GM23248 (cell line): ENCODE data around the gene RPS6KA6. TPM values are rescaled to one million over a fixed set of nuclear protein-coding genes. Genes with fewer than 3 reads are reported as not detected.
A peak's percentile ranks its signal among the peaks of the same experiment; 100 is the strongest.

ENCODE experiments used
- DNase-seq: peaks from one replicate; pipeline ENCODE4 v3.0.0-alpha.2; 2015
- H2AFZ ChIP-seq: fragments of 200-600 bp; sonication (generic); 2 replicates; pipeline ENCODE4 v1.6.1; 2016; ENCODE audit warnings: antibody characterized with exemption
- H3F3A ChIP-seq: fragments of 200-600 bp; sonication (generic); 2 replicates; pipeline ENCODE4 v1.6.1; 2016; ENCODE audit warnings: mild to moderate bottlenecking, antibody characterized with exemption, mixed run types; ENCODE audit not compliant: insufficient read depth
- H3K27ac ChIP-seq: fragments of 200-600 bp; sonication (generic); 2 replicates; pipeline ENCODE4 v1.5.1; 2016; ENCODE audit warnings: mild to moderate bottlenecking
- H3K27me3 ChIP-seq: fragments of 200-600 bp; sonication (generic); replicated peaks from 2 replicates; pipeline ENCODE4 v1.6.1; 2016; ENCODE audit warnings: mild to moderate bottlenecking; ENCODE audit not compliant: insufficient read depth
- H3K36me3 ChIP-seq: fragments of 200-600 bp; sonication (generic); 2 replicates; pipeline ENCODE4 v1.6.1; 2016; ENCODE audit warnings: low read depth, mild to moderate bottlenecking
- H3K4me1 ChIP-seq: fragments of 200-600 bp; sonication (generic); 2 replicates; pipeline ENCODE4 v1.6.1; 2016; ENCODE audit warnings: mild to moderate bottlenecking; ENCODE audit not compliant: insufficient read depth
- H3K4me2 ChIP-seq: fragments of 200-600 bp; sonication (generic); one replicate; pipeline ENCODE4 v1.6.1; 2016; ENCODE audit warnings: mild to moderate bottlenecking; ENCODE audit not compliant: unreplicated experiment
- H3K4me3 ChIP-seq: fragments of 200-600 bp; sonication (generic); 2 replicates; pipeline ENCODE4 v1.5.1; 2016; ENCODE audit warnings: mild to moderate bottlenecking
- H3K79me2 ChIP-seq: fragments of 200-600 bp; sonication (generic); 2 replicates; pipeline ENCODE4 v1.6.1; 2016; ENCODE audit warnings: mild to moderate bottlenecking; ENCODE audit not compliant: insufficient read depth
- H3K9ac ChIP-seq: fragments of 200-600 bp; sonication (generic); 2 replicates; pipeline ENCODE4 v1.6.1; 2016; ENCODE audit warnings: mild to moderate bottlenecking
- H3K9me2 ChIP-seq: fragments of 200-600 bp; sonication (generic); 2 replicates; pipeline ENCODE4 v1.6.1; 2016; ENCODE audit warnings: mixed run types, mild to moderate bottlenecking, moderate library complexity; ENCODE audit not compliant: insufficient read depth
- H3K9me3 ChIP-seq: fragments of 200-600 bp; sonication (generic); one replicate; pipeline ENCODE4 v1.6.1; 2017; ENCODE audit warnings: low read depth
- H4K20me1 ChIP-seq: fragments of 200-600 bp; sonication (generic); 2 replicates; pipeline ENCODE4 v1.6.0; 2016; ENCODE audit not compliant: insufficient read depth
- EZH2 ChIP-seq: fragments of 200-600 bp; sonication (generic); IDR thresholded peaks from 2 replicates; pipeline ENCODE4 v1.6.1; 2018; ENCODE audit warnings: antibody characterized with exemption, mild to moderate bottlenecking; ENCODE audit not compliant: insufficient read depth, poor library complexity, severe bottlenecking
- EZH2phosphoT487 ChIP-seq: fragments of 200-600 bp; sonication (generic); IDR thresholded peaks from 2 replicates; pipeline ENCODE4 v1.6.1; 2018; ENCODE audit warnings: antibody characterized with exemption, moderate library complexity, mild to moderate bottlenecking, low read depth; ENCODE audit not compliant: insufficient read depth
- WGBS, 2 experiments: methylation state at CpG; one replicate each; pipeline ENCODE4 v1.1.6; 2015 to 2017; ENCODE audit warnings: low lambda C conversion rate in 2 of 2, low coverage in 1 of 2; ENCODE audit errors: missing lambda C conversion rate in 2 of 2; 5-methylcytosine and 5-hydroxymethylcytosine counted together
- in situ Hi-C: fragments of 300-500 bp; cut with MboI; formaldehyde crosslinking; loops from 2 replicates; pipeline ENCODE4 v1.15.0; 2020
- polyA plus RNA-seq: library from polyadenylated mRNA; unstranded; fragments of >200 nt; fragmentation: Nextera tagmentation; extraction: Ambion mirVana; gene quantifications from 2 replicates; pipeline ENCODE4 v1.2.1, GENCODE V29; 2016
- total RNA-seq: library from RNA; depleted of rRNA; stranded (reverse); fragments of >200 nt; shearing (Covaris generic); gene quantifications from 2 replicates; pipeline ENCODE4 v1.2.3, GENCODE V29; 2014

RPS6KA6 gene
- total and polyA plus RNA-seq, 2 experiments from 2014 or later = 1.4 to 5.4 TPM

DNA sequence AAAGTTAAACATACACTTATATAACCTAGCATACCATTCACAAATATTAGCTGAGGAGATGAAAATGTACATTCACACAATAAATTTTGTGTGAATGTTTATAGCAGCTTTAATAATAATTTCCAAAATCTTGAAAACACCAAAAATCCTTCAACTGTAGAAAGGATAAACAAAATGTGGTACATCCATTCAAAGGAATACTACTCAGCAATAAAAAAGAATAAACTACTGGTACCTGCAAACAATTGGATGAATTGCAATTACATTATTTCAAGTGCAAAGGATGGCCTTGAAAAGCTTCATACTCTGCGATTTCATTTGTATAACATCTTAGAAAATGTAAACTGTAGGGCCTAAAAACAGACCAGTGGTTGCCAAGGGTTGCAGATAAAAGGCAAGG lies 11.7 kb upstream of the RPS6KA6 start:
- Histone ChIP-seq H3K27ac (no peak overlapping the region), H3K36me3 (no peaks in the 10 kb centered on the region), H3K4me1 (no peaks in the 10 kb centered on the region), H3K9me2 (no peaks in the 10 kb centered on the region), H3K4me2 (no peak overlapping the region), H3F3A (no peaks in the 10 kb centered on the region), H3K27me3 (no peaks in the 10 kb centered on the region), H3K79me2 (no peaks in the 10 kb centered on the region), H3K4me3 (no peak overlapping the region), H3K9me3 (no peaks in the 10 kb centered on the region), H2AFZ (no peak overlapping the region), H4K20me1 (no peaks in the 10 kb centered on the region), H3K9ac (no peak overlapping the region)
- TF ChIP-seq EZH2phosphoT487 = no peak
- no peak for TF ChIP-seq EZH2
- in situ Hi-C loops = no loop called here
- no peak for DNase-seq
- 38 to 50% methylated on average over 1 of the region's 1 CpG for WGBS, 2 experiments

DNA sequence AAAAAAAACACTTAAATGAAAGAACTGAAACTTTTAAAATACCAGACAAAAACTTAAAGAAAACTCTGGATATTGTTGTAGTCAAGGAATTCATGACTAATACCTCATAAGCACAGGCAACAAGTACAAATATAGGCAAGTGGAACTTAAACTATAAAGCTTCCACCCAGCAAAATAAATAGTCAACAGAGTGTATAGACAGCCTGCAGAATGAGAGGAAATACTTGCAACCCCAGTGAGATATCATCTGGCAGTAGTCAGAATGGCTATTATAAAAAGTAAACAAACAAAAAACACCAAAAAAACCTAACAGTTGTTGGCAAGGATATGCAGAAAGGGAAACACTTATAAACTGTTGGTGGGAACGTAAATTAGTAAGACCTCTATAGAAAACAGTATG lies 9.6 kb upstream of the RPS6KA6 start:
- Histone ChIP-seq H3K9me2 (no peaks in the 10 kb centered on the region), H4K20me1 (no peaks in the 10 kb centered on the region), H3F3A (no peaks in the 10 kb centered on the region), H3K4me1 (no peaks in the 10 kb centered on the region), H3K4me2 (no peak overlapping the region), H2AFZ (no peak overlapping the region), H3K27me3 (no peaks in the 10 kb centered on the region), H3K79me2 (no peaks in the 10 kb centered on the region), H3K4me3 (no peak overlapping the region), H3K27ac (no peak overlapping the region), H3K36me3 (no peaks in the 10 kb centered on the region), H3K9me3 (no peaks in the 10 kb centered on the region), H3K9ac (no peak overlapping the region)
- TF ChIP-seq EZH2 = no peak
- TF ChIP-seq EZH2phosphoT487 = no peak
- no peak for DNase-seq
- 21% methylated on average over 1 of the region's 1 CpG; no CpG with 5 or more reads in 1 of the 2 experiments for whole genome bisulfite sequencing, 2 experiments
- in situ Hi-C loops = no loop called here

DNA sequence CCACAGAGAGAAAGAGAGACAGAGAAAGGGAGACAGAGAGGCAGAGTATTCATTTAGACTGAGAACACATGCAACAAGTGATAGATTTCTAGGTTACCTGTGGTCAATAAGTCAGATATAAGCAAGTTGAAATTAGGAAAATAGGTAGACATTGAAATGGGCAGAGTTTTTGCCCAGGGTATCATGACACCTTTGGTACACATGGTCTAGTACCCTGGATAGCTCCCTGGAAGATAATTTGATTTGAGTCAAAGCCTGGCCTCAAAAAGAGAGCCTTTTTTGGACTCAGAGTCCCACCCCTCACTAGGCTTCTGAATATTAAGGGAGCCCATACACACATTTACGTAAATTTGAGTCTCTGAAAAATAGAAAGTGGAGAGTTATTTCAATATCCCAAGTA lies 4.0 kb upstream of the RPS6KA6 start:
- H3K4me2 ChIP-seq = no peak overlapping the region
- no peaks in the 10 kb centered on the region for H3K9me2 ChIP-seq
- no peak overlapping the region for H3K27ac ChIP-seq
- H4K20me1 ChIP-seq = no peaks in the 10 kb centered on the region
- no peak overlapping the region for H3K4me3 ChIP-seq
- 44 to 67% methylated on average over 1 of the region's 1 CpG for WGBS, 2 experiments
- TF ChIP-seq EZH2 (no peak), EZH2phosphoT487 (no peak)
- DNase-seq = no peak
- no peaks in the 10 kb centered on the region for H3F3A ChIP-seq
- H2AFZ ChIP-seq = no peak overlapping the region
- in situ Hi-C loops = no loop called here
- no peak overlapping the region for H3K9ac ChIP-seq
- no peaks in the 10 kb centered on the region for H3K27me3 ChIP-seq
- no peaks in the 10 kb centered on the region for H3K36me3 ChIP-seq
- H3K4me1 ChIP-seq = no peaks in the 10 kb centered on the region
- H3K9me3 ChIP-seq = no peaks in the 10 kb centered on the region
- H3K79me2 ChIP-seq = no peaks in the 10 kb centered on the region

DNA sequence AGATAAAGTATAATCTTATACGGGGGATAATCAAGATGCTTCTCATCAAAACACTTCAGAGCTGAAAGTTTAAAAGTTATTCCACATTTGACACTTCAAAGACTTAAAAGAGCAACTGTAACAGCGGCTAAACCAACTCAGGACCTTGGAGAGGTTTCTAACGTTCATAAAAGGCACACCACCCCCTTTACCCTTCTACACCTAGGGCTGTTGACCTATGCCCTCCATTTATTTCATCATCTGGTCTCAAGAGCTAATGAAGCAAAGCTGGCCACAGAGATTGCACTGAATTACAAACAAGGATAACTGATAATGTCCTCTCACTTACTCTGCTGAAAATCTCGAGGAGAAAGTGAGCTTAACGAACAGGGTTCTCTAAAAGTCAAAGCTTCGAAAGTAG lies 1.1 kb upstream of the RPS6KA6 start:
- Histone ChIP-seq H3K36me3 (no peaks in the 10 kb centered on the region), H4K20me1 (no peaks in the 10 kb centered on the region), H3K4me2 (no peak overlapping the region), H3K27me3 (no peaks in the 10 kb centered on the region), H3K4me3 (no peak overlapping the region), H3K27ac (no peak overlapping the region), H3F3A (no peaks in the 10 kb centered on the region), H3K4me1 (no peaks in the 10 kb centered on the region), H2AFZ (0 out of 2 replicates have a peak overlapping the region, but pooled peaks have one; percentile 89), H3K9me2 (no peaks in the 10 kb centered on the region), H3K9me3 (no peaks in the 10 kb centered on the region), H3K9ac (no peak overlapping the region), H3K79me2 (no peaks in the 10 kb centered on the region)
- TF ChIP-seq EZH2 (no peak), EZH2phosphoT487 (no peak)
- peak; percentile 8 for DNase-seq
- in situ Hi-C loops = no loop called here
- 46% methylated on average over 6 of the region's 6 CpGs for WGBS, 2 experiments

DNA sequence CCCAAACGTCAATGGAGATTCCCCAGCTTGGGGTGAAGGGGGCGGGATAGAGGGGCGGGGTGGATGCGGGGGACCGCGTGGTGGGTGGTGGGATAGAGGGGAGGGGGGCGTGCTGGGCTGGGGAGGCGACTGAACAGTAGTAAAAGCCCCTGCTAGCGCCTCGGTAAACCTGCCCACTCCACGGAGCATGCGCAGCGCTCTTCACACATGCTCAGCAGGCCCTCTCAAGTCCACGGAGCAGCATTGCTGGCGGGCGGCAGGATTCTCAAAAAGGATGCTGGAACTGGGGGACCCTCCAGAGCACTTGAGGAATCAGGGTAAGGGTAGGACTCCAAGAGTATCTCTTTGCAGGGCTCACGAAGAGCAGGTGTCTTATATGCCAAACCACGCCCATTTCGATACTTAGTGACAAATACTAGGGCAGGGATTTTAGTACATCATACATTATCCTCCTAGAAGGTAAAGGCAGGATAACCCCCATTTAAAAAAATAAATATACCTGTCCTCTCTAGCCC lies 378 bp upstream of the RPS6KA6 start:
- no peaks in the 10 kb centered on the region for H3K9me2 ChIP-seq
- TF ChIP-seq EZH2 (no peak), EZH2phosphoT487 (no peak)
- peak overlapping the region; percentile 89 for H2AFZ ChIP-seq
- peak overlapping the region; percentile 84 for H3K4me3 ChIP-seq
- 0 to 3% methylated on average over 6 to 7 of the region's 19 CpGs for WGBS, 2 experiments
- H3K4me1 ChIP-seq = no peaks in the 10 kb centered on the region
- no peaks in the 10 kb centered on the region for H3K27me3 ChIP-seq
- H3K9me3 ChIP-seq = no peaks in the 10 kb centered on the region
- H3K36me3 ChIP-seq = no peaks in the 10 kb centered on the region
- peak; percentile 70 for DNase-seq
- no peaks in the 10 kb centered on the region for H3F3A ChIP-seq
- in situ Hi-C loops = no loop called here
- H3K9ac ChIP-seq = peak overlapping the region; percentile 70; the same call in 1 of the 2 replicates
- H3K4me2 ChIP-seq = peak overlapping the region; percentile 48
- H4K20me1 ChIP-seq = no peaks in the 10 kb centered on the region
- H3K27ac ChIP-seq = no peak overlapping the region
- no peaks in the 10 kb centered on the region for H3K79me2 ChIP-seq
